BE2C (cell line): Measurements from ENCODE around the gene ZAR1L.
A peak's percentile ranks its signal among the peaks of the same experiment; 100 is the strongest.

ENCODE experiments used
- DNase-seq: peaks from one replicate; pipeline ENCODE4 v3.0.0-alpha.2; 2020
- H3K27me3 ChIP-seq: fragments of 250-450 bp; sonication (Bioruptor Pico); 2 replicates; pipeline ENCODE4 v1.5.1; 2020; ENCODE audit warnings: mild to moderate bottlenecking
- H3K36me3 ChIP-seq: fragments of 250-450 bp; sonication (Bioruptor Pico); 2 replicates; pipeline ENCODE4 v1.5.1; 2020; ENCODE audit warnings: mild to moderate bottlenecking
- H3K4me1 ChIP-seq: fragments of 250-450 bp; sonication (Bioruptor Pico); 2 replicates; pipeline ENCODE4 v1.5.1; 2020
- H3K4me3 ChIP-seq: 2 replicates; pipeline ENCODE4 v1.5.1; 2011; ENCODE audit warnings: low read depth, low read length
- H3K9me3 ChIP-seq: fragments of 250-450 bp; sonication (Bioruptor Pico); 2 replicates; pipeline ENCODE4 v1.5.1; 2020
- CTCF ChIP-seq: IDR thresholded peaks from 2 replicates; pipeline ENCODE4 v1.5.1; 2012; ENCODE audit warnings: mild to moderate bottlenecking, low read depth, low read length

The ZAR1L gene

GRCh38 chr13:32316028-32316339, 821 bp upstream of the ZAR1L start:
- H3K27me3 ChIP-seq: no peaks in the 10 kb centered on the region
- H3K4me1 ChIP-seq: peaks cover 3% of the 10 kb centered on the region; the same call in 1 of the 2 replicates
- H3K36me3 ChIP-seq: peaks cover 8% of the 10 kb centered on the region
- H3K4me3 ChIP-seq: peak overlapping the region; percentile 95
- DNase-seq: no peak
- no peaks in the 10 kb centered on the region for H3K9me3 ChIP-seq
- TF ChIP-seq CTCF: no peak

GRCh38 chr13:32314271-32315237, 609 bp downstream of the ZAR1L start:
- Histone ChIP-seq H3K4me1 (peaks cover 3% of the 10 kb centered on the region; the same call in 1 of the 2 replicates), H3K36me3 (no peaks in the 10 kb centered on the region; the same call in 1 of the 2 replicates), H3K9me3 (no peaks in the 10 kb centered on the region), H3K4me3 (peak overlapping the region; percentile 95), H3K27me3 (no peaks in the 10 kb centered on the region)
- DNase-seq: peak; percentile 17
- no peak for TF ChIP-seq CTCF

- no peak overlapping the region for H3K4me3 ChIP-seq
- no peak for TF ChIP-seq CTCF
- no peak for DNase-seq
- H3K27me3 ChIP-seq: no peaks in the 10 kb centered on the region
- no peaks in the 10 kb centered on the region for H3K9me3 ChIP-seq
- no peaks in the 10 kb centered on the region for H3K36me3 ChIP-seq
- peaks cover 3% of the 10 kb centered on the region; the same call in 1 of the 2 replicates for H3K4me1 ChIP-seq
Observed at GRCh38 chr13:32311188-32311897, 3.8 kb downstream of the ZAR1L start.

- no peaks in the 10 kb centered on the region for H3K9me3 ChIP-seq
- no peaks in the 10 kb centered on the region for H3K36me3 ChIP-seq
- H3K27me3 ChIP-seq: no peaks in the 10 kb centered on the region
- peak overlapping the region; percentile 34 for H3K4me3 ChIP-seq
- peak; percentile 16 for DNase-seq
- peak; percentile 79 for TF ChIP-seq CTCF
- peaks cover 3% of the 10 kb centered on the region; the same call in 1 of the 2 replicates for H3K4me1 ChIP-seq
Observed at GRCh38 chr13:32310134-32310706, 4.9 kb downstream of the ZAR1L start.

GRCh38 chr13:32309312-32310133, 5.6 kb downstream of the ZAR1L start:
- no peaks in the 10 kb centered on the region for H3K27me3 ChIP-seq
- H3K36me3 ChIP-seq: no peaks in the 10 kb centered on the region
- no peak for TF ChIP-seq CTCF
- H3K4me1 ChIP-seq: no peaks in the 10 kb centered on the region
- DNase-seq: no peak
- H3K9me3 ChIP-seq: no peaks in the 10 kb centered on the region
- peak overlapping the region; percentile 34 for H3K4me3 ChIP-seq
